NT2/D1 (cell line): ENCODE data around the gene FAM13A.

Experiments
- YY1 ChIP-seq: IDR thresholded peaks from 2 replicates; pipeline ENCODE4 v1.6.1; 2011; ENCODE audit not compliant: insufficient read length, insufficient read depth
- ZNF274 ChIP-seq: IDR thresholded peaks from 2 replicates; pipeline ENCODE4 v1.6.1; 2011; ENCODE audit warnings: mild to moderate bottlenecking, low read depth, low read length

DNA sequence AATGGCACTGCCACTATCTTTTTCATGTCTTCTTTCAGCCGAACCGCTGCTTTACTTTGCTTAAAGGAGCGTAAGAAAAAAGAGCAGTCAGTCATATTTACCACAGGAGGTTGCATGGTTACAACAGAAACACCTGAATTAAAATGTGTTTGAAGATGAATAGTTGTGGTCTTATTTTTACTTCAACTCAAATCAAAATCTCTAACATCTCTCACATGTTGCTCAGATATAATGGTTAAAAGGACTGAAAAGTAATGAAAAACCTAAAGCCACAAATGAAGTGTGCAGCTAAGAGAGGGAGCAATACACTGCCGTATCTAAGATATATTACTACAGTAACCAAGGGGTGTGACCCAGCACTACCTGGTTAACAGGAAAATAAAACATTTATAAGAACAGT lies 27.4 kb downstream of the FAM13A start:
- no peak for TF ChIP-seq YY1
- no peak for TF ChIP-seq ZNF274
